AG09319 (cell line): ENCODE measurements around the gene NELL1.

ENCODE experiments used
- DNase-seq: peaks from one replicate; pipeline ENCODE4 v3.0.0-alpha.2; 2010; ENCODE audit warnings: low read depth; ENCODE audit errors: extremely low read depth
- CTCF ChIP-seq: IDR thresholded peaks from 2 replicates; pipeline ENCODE4 v1.5.1; 2011; ENCODE audit warnings: low read depth, mild to moderate bottlenecking, inconsistent platforms, low read length, moderate library complexity

Gene NELL1

GRCh38 chr11:20631519-20632168 lies 37.7 kb upstream of the NELL1 start:
- TF ChIP-seq CTCF: no peak
- DNase-seq: no peak

- DNase-seq: no peak
- no peak for TF ChIP-seq CTCF
These were observed 37.2 kb upstream of the NELL1 start for GRCh38 chr11:20632169-20632532.

- TF ChIP-seq CTCF: no peak
- no peak for DNase-seq
These were observed 35.3 kb upstream of the NELL1 start for GRCh38 chr11:20634044-20634443.

- no peak for TF ChIP-seq CTCF
- no peak for DNase-seq
These were observed 34.6 kb upstream of the NELL1 start for GRCh38 chr11:20634781-20635180.

GRCh38 chr11:20638074-20638473 lies 31.3 kb upstream of the NELL1 start:
- no peak for DNase-seq
- no peak for TF ChIP-seq CTCF

GRCh38 chr11:20639688-20640087 lies 29.7 kb upstream of the NELL1 start:
- no peak for TF ChIP-seq CTCF
- DNase-seq: no peak

GRCh38 chr11:20640401-20640800 lies 29.0 kb upstream of the NELL1 start:
- no peak for TF ChIP-seq CTCF
- DNase-seq: no peak
